Fibroblast of lung (primary cell): ENCODE data around the gene AMBRA1.

Experiments
- CTCF ChIP-seq, 2 donors: IDR thresholded peaks in 1 of 2; conservative IDR thresholded peaks in 1 of 2; 1 replicate in 1 of 2; 2 replicates in 1 of 2; pipeline ENCODE4 v1.5.1; 2011 to 2012; ENCODE audit warnings: low read length in 2 of 2, control low read depth in 1 of 2, inconsistent platforms in 1 of 2, low read depth in 1 of 2, mild to moderate bottlenecking in 1 of 2
- EZH2 ChIP-seq: IDR thresholded peaks from 2 replicates; pipeline ENCODE4 v1.5.1; 2012; ENCODE audit warnings: low read length, control low read depth, mild to moderate bottlenecking; ENCODE audit errors: missing control alignments

GRCh38 chr11:46422588-46422987, 171.2 kb downstream of the AMBRA1 start:
- TF ChIP-seq CTCF (conservative IDR thresholded peaks at IDR 0.05 in 1 of 2, IDR thresholded peaks at IDR 0.05 in 1 of 2; ENCODE audit: low read depth in 1 of 2, low read length in 2 of 2) (no peak), EZH2 (no peak)
